A204.1 (cell line): ENCODE data around the gene GSE1.

Experiments
- FAIRE-seq: peaks from 2 replicates; lab custom pipeline; 2012; peaks lifted over from hg19 to GRCh38; lab: Jason Lieb, UNC

The GSE1 gene

GRCh38 chr16:85682516-85682915, 69.4 kb downstream of the GSE1 start:
- FAIRE-seq: no peak

- no peak for FAIRE-seq
Measured at GRCh38 chr16:85683363-85683762, 70.2 kb downstream of the GSE1 start.

DNA sequence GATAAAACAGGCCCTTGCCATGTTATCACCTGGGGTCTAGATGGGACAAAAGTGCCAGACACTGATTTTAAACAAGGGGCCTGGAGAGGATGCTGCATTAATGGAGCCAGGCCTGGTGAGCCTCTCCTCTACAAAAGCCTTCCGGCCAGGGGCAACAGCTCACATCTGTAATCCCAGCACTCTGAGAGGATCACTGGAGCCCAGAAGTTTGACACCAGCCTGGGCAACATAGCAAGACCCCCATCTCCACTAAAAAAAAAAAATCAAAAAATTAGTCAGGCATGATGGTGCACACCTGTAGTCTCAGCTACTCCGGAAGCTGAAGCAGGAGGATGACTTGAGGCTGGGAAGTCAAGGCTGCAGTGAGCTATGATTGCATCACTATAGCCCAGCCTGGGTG, 72.1 kb downstream of the GSE1 start:
- no peak for FAIRE-seq

DNA sequence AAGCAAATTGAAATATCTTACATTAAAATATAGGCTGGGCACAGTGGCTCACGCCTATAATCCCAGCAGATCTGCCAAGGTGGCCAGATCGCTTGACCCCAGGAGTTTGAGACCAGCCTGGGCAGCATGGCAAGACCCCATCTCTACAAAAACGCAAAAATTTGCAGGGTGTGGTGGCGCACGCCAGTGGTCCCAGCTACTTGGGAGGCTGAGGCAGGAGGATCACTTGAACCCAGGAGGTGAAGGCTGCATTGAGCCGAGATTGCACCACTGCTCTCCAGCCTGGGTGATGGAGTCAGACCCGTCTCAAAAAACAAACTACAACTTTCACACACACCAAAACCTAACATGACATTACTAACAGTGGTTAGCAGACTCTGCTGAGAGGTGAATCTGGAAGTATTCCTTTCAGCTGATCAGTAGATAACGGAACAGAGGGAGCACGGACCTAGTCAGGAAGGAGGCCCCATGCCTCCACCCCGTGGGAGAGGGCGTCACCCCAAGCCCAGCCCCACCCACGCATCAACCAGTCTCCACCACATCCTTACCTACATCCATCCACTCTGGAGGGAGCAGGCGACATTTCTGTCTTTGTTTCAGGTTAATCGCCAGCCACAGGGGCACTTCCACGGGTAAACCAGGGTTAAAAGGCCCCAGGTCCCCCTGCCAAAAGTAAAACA, 73.9 kb downstream of the GSE1 start:
- no peak for FAIRE-seq

DNA sequence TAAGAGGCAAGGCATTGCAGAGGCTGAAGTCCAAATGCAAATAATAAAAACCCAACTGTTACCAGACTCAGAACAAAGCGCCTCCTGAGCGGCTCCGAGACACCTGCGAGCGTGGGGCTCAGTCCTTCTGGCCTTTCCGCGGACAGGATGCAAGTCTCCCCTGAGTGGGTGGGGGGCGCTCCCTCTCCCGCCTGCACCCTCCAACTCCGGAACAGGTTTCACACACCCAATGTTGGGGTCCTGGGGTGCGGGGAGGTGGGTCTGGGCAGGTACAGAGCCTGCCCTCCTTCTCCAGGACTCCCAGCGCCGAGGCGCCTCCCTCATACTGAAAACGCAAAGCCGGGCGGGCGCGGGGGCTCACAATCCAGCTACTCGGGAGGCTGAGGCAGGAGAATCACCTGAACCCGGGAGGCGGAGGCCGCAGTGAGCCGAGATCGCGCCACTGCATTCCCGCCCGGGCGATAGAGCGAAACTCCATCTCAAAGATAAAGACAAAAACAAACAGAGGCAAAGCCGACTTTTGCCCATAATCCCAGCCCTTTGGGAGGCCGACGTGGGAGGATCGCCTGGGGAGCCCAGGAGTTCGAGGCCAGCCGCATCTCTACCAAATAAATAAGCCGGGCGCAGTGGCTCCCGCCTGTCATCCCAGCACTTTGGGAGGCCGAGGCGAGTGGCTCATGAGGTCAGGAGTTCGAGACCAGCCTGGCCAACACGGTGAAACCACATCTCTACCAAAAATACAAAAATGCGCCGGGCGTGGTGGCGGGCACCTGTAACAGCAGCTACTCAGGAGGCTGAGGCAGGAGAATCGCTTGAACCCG, 74.7 kb downstream of the GSE1 start:
- FAIRE-seq: no peak

DNA sequence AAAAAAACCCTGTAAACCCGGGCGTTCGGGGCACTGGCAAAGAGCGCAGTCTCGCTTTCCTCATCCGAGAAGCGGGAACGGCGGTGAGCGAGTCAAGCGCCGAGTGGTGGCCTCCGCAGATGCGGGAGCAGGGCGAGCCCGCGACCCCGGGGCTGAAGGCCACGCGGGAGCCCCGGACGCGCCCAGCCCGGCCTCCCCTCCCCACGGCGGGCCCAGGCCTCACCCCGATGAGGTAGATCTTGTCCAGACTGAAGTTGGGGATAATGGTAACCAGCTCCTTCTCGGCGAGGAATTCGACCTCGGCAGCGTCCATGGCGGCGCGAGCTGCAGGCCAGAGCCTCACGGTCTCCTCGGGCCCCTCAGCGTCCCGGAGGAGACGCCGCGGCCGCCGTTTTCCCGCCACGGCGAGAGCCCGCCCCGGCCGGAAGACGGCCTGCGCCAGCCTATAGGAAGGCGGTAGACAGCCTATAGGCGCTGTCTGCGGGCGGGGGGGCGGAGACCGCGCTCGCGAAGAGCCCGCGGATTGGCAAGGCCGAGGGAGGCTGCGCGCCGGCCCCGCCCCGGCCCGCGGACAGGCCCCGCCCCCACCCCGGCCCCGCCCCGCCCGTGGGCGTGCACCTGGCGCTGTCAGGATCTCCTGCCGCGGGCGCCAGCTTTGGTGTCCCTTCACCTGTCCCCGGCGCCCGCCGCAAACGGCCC, 75.6 kb downstream of the GSE1 start, which contains the start of gene GINS2:
GINS2 (minus strand) TSS at position 369 of the 699 bp plus-strand sequence; CDS start at position 313, 56 bp downstream.
- FAIRE-seq: no peak

DNA sequence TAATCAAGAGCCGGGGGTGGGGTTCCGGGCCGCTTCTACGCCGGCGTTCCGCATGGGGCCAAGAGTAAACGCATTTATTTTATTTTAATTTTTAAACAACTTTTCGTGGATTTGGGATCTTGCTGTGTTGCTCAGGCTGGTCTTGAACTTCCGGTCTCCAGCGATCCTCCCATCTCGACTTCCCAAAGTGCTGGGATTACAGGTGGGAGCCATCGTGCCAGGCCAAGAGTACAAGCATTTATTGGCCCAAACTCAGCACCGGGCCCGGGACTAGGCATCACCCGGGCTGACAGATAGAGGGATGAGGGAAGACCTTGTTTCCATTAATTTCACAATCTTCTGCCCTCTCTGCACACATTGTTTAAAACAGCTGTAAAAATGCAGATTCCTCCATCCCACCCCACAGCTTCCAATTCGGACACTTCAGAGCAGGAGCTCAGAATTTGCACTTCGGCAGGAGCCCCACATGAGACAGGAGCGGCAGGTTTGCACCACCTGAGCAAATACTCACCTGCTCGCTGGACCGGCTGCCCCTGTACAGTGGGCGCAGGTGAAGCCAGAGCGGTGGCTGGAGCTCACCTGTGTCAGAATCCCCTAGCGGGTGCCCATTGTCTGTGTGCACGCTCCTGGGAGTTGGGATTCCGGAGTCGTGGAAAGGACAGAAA, 76.3 kb downstream of the GSE1 start:
- no peak for FAIRE-seq

DNA sequence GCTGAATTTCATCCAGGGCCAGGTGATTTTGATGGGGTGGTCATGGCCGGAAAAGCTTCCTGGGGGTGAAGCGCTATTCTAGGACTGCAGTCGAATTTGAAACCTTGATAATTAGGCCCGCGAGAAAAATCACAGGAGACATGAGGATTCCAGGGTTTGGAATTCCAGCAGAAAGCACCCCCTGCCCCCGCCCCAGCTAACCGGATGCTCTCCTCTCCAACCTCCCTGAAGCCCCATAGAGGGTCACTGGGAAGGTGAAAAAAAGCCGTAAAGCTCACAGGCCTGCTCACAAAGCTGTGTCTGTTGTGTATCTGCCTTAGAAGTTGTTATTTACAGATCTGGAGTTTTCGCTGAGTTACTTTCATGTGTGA, 76.8 kb downstream of the GSE1 start:
- FAIRE-seq: no peak

DNA sequence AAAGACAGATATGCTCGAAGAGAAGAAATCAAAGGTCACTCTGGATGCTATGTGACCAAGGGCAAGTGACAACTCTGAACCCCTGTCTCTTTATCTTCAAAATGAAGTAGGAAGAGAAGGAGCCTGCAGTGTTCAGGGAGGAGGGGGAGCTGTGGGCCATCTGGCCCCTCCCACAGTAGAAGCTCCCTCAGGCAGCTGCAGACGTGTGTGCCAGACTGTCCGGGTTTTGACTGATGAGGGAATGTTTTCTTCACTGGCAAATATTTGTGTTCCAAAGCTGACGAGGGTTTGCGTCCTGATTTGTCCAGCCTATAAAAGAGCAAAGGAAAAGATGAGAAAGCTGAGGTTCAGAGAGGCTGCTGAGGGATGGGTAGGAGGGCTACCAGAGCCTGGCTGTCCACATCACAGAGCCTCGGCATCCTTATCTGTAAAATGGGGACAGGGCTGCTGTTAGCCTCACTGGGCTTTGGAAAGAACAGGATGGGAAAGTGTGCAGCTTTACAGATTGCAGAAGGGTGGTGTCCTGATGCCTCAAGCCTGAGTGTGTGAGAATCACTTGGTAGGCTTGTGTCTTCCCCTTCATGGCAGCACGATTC, 77.4 kb downstream of the GSE1 start:
- no peak for FAIRE-seq

- FAIRE-seq: no peak
Measured at GRCh38 chr16:85695196-85696128, 82.3 kb downstream of the GSE1 start.

GRCh38 chr16:85696781-85697180, 83.7 kb downstream of the GSE1 start:
- no peak for FAIRE-seq

GRCh38 chr16:85697431-85697830, 84.3 kb downstream of the GSE1 start:
- FAIRE-seq: no peak

DNA sequence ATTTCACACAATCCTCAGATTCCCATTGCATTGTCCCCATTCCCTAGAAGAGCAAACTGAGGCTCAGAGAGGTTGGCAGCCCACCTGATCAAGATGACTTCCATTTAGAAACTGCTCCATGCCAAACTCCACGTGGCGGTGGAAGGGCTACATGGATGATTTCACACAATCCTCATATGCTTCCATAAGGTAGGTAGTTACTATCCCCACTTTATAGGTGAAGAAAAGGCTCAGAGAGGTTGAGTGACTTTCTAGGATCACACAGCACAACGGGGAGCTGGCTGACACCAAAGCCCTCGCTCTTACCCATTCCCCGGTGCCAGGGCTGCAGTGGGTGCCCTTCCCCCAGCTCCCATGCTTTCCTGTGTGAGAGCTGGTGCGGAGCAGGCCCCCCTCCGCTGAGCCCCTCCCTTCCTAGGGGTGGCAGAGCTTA, 85.4 kb downstream of the GSE1 start:
- FAIRE-seq: no peak

DNA sequence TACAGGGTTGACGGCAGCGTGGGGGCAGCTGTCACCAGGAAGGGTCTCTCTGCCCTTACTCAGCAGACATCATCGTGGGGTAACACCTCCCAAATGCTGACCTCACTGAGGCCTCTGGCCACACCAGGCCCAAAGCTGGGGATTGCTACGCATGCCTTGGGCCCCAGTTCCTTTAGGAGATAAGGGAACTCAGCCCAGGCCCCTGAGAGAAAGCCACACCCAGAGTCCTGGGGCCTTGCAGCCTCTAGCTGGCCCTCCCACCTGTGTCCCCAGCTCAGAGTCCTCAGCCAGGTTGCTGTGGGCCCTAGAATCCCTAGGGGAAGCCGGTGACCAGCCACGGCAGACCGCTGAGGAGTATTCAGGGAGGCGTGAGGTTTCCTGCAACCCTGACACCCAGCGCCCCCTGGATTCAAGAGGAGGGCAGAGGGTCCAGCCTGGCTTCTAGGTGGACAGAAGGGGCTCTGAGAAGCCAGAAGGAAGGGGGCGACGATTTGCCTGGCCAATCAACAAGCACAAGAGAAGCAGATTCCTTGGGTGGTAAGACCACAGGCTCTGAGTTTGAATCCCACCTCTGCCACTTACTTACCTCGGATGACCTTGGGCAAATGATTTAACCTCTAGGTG, 85.9 kb downstream of the GSE1 start:
- FAIRE-seq: no peak

GRCh38 chr16:85699628-85700027, 86.5 kb downstream of the GSE1 start:
- FAIRE-seq: no peak

GRCh38 chr16:85704011-85704410, 90.9 kb downstream of the GSE1 start:
- FAIRE-seq: no peak

DNA sequence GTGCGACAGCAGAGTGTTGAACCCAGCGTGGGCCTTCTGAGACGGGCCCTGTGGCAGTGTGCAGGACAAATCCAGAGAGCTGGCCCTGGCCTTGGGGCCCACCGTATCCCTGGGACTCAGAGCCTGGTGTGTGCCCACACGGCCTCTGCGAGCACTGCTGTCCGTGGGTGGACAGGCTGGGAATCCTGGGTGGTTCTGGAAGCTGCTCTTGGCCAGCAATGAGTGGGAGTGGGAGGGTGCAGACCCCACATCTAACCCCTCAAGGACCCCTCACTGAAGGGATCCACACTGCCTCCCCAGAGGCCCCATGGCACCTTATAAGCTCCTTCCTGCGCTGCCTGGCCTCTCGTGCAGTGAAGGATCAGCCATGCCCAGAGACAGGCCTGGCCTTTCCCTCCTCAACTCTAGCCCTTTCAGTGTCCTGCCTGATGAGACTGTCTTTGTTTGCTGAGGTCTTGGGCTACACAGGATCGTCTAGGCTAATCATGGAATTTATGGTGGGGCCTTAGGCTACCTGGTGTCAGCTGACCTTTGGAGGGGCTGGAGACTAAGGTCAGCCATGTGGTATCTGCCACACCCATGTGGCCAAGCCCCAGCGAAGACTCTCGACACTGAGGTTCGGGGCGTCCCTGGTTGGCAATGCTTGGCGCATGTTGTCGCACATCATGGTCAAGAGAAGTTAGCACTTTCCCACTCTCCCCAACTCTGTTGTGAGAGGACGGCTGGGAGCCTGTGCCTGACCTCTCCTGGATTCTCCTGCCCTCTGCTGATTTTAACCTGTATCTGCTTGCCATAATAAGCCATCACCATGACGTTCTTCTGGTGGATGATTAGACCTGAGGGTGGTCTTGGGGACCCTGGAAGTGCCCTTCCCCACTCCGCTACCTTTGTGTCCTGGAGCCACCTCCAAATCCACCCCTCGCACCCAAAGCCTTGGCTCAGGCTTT, 92.1 kb downstream of the GSE1 start:
- FAIRE-seq: no peak

DNA sequence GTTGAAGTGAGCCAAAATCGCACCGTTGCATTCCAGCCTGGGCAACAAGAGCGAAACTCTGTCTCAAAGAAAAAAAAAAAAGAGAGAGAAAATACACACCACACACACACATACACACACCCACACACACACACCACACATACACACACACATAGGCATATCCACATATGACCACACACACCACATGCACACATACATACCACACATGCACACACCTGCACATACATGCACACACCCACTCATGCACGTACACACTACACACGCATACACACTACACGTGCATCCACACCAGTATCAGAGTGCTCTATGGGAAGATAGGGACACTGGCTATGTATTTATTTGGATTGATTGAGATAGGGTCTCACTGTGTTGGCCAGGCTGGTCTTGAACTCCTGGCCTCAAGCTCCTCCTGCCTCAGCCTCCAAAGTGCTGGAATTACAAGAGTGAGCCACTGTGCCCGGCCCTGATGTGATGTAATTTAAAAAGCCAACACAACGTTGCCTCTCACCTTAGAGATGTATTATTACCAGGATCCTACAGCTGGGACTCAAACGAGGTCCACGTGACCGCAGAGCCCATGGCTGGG, 93.4 kb downstream of the GSE1 start:
- FAIRE-seq: no peak

- FAIRE-seq: no peak
Measured at GRCh38 chr16:85707528-85708095, 94.5 kb downstream of the GSE1 start.
